Activated CD4-positive, CD25-positive, alpha-beta regulatory T cell (primary cell): ENCODE measurements around the gene TERT.

ENCODE experiments used
- DNase-seq, 4 experiments: peaks; one replicate each; lab custom pipeline; 2025; lab: John Stamatoyannopoulos, UW

The TERT gene

DNA sequence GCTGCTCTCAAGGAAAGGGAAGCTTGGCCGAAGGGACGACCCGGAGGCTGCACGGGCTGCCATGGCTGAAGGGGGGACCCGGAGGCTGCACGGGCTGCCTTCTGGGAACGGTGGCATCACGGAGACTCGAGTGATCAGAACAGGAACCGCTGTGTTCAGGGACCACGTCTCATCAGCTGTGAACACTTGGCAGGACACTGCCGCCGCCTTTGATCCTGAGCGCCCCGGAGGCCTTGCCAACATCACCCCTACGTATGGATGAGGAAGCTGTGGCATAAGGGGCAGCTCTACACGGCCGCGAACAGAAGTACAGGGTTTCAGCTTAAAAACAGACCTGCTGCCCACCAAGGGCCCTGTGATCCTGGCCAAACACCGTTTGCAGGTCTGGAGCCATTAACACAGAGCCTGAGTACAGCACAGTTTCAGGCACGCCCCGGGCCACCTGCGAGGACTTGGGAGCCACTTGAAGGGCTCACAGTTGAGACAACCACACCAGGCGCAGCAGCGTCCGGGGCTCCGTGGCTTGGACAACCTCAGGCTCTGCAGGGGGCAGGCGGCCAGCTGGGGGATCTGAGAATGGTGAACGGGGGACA, 23.9 kb upstream of the TERT start:
- no peak for DNase-seq

GRCh38 chr5:1317921-1318565, 23.2 kb upstream of the TERT start:
- no peak for DNase-seq

DNA sequence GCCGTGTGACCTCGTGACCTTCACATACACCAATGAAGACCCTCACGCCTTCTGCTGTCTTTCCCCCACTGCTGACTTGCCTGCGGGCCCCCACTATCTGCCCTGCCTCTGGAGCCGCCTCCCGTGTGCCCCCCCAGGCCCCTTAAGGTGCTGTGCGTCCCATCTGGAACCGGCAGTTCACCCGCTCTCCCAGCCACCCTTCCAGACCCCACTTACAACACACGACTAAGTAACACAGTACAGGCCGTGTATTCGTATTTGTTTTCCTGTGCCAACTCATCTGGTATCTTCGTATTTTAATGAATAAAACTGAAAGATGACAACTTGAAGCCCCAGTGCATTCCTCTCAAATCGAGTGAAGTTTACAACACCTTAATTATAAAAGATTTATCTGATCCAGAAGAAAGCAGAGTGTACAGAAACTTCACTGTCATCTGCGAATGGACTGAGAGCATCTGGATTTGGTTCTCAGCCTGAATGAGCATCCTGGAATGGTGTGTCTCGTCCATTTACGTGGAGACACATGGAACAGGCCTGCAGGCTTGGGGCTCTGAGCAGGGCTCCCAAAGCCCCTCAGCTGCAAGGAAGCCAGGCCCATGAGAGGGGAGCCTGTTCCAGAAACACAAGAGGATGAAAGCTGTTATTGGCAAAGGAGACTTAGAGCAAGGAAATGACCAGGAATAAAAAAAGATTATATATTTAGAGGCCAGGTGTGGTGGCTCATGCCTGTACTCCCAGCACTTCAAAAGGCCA, 21.9 kb upstream of the TERT start:
- DNase-seq = no peak

DNA sequence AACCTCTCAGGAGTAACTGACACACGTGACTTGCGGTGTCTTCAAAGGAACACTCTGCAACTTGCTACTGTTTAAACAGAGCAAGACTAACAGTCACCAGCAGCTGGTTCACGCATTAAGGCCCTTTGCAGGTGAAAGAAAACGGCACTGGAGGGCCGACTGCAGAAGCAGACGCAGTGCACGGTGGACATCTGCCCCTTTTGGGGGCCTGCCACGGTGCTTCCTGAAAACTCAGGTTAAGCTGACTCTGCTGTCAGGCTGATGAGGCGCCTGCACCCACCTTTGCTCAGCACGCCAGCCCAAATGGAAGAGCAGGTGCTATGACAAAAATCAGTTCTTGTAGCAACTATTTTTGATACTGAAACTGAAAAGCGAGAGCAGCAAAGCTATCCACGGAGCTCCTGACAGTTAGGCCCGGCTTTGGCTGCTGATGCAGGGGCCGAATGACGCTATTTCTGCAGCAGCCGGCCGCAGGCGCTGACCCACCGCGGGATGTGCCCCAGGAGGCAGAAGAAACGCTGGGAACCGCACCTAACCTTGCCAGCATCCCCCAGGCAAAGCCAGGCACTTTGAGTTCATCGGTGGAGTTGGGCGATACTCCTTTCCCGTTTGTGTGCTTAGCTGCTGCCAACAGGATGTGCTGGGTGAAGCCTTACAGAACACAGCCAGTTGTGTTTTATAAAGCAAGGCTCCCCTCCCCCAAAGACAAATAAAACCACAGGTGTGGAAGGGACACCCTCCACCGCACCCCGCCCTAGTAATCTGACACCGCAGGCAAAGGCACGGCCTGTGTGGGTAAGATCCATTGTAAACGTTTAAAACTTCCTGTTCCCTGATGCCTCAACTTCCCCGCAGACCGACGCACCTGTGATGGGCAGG, 21.1 kb upstream of the TERT start:
- peak in 2 of 4 experiments; percentile 13 to 18 for DNase-seq

- no peak for DNase-seq
Measured at GRCh38 chr5:1315018-1315708, 20.3 kb upstream of the TERT start.

DNA sequence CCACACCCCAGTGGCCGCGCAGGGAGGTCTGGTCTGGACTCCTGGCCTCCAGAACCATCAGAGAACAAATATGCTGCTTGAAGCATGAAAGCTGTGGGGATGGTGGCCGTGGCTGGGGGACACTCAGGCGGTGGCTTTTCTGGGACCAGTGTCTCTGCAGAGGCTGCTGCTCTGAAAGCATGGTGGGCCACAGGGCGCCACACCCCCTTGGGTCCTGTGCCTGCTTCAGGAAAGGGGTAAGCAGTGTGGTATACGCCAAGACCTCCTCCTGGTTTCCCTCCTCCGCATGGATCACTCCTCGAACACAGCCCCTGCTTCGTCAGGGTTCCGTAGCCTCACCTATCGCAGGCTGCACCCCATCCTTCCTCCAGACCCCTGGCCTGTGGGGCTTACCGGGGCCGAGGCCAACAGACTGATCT, 19.7 kb upstream of the TERT start:
- no peak for DNase-seq

DNA sequence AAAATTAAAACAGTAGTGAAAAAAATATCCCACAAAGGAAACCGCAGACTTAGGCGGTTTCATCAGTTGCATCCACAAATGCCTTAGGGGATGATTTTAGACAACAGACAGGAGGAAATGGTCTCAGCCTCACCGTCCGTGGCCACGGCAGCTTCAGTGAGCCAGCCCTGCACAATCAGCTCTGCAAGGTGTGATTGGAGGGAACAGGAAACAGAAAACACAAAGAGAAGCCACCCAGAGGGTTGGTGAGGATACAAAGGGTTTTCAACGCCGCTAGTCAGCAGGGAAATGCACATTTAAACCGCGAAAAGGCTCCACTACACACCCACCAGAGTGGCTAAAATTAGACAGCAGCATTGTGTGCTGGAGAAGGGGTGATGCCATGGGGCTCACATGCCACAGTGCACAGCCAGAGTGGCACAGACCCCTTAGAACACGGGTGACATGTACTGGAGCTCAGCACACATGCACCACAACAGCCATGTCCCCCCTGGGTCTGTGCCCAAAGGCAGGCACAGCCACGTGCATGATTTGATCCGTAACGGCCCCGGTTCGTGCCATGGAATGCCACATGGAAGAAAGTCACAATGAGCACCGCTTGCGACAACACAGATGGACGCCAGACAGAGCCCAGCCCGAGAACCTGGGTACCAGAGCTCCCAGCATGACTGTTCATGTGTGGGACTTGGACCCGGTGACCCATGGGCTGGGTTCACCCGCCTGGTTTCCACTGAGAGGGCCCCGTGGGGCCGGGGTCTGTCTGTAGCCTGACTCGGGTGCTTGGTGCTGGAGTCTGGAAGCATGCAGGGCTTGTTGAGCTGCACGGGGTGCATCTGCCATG, 18.3 kb upstream of the TERT start:
- no peak for DNase-seq

GRCh38 chr5:1312206-1312605, 17.3 kb upstream of the TERT start:
- DNase-seq = no peak

- no peak for DNase-seq
Measured at GRCh38 chr5:1311439-1312055, 16.7 kb upstream of the TERT start.

DNA sequence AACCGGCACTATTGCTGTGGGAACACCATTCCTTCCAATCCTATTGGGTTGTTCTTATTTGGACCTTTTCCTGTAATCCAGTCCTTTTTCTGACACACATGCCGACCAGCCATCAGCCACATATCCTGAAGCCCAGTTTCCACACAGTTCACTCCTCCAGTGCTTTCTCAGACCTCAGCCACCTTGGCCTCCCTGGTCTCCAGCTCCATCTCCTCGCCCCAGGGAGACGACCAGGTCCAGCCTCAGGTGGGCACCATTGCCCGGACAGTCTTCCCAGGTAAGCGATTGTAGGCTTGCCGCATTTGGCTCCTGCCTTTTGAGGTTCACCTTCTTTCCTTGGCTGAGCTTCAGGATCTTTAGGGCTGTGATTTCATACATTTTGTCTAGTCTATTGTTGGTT, 15.2 kb upstream of the TERT start:
- DNase-seq = no peak

DNA sequence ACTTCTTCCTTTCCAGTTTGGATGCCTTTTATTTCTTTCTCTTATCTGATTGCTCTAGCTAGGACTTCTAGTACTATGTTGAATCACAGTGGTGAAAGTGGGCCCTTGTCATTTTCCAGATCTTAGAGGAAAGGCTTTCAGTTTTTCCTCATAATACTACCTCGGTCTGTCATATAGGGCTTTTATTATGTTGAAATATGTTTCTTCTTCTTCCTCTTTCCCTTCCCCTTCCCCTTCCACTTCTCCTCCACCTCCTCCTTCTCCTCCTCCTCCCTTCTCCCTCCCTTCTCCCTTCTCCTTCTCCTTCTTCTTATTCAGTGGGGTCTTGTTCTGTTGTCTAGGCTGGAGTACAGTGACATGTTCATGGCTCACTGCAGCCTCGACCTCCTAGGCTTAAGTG, 9.2 kb upstream of the TERT start:
- DNase-seq = no peak

- DNase-seq = no peak
Measured at GRCh38 chr5:1302258-1302657, 7.4 kb upstream of the TERT start.

DNA sequence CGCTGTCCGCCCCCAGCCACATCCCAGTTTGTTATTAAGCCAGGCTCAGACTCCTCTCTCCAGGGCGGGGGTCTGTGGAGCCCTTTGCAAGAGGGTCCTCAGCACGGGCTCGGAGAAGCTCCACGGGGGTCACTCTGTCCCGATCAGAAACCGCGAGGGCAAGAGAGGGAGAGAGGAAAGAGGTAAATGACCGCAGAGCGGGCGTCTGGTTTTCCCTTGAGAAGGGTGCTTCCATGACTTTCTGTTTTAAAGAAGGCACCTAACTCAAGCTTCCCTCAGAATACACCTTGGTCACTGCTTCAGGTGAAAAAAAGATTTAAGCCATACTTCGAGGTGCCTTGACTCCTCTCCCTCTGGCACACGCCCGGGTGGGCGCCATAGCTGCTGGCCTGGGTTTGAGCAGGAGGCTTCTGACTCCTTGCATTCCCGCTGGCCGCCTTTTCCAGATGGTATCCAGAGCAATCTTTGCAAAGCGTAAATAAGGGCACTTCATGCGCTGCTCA, 5.8 kb upstream of the TERT start:
- DNase-seq = no peak

- DNase-seq = no peak
Measured at GRCh38 chr5:1299961-1300360, 5.1 kb upstream of the TERT start.

- no peak for DNase-seq
Measured at GRCh38 chr5:1299511-1299850, 4.6 kb upstream of the TERT start.

DNA sequence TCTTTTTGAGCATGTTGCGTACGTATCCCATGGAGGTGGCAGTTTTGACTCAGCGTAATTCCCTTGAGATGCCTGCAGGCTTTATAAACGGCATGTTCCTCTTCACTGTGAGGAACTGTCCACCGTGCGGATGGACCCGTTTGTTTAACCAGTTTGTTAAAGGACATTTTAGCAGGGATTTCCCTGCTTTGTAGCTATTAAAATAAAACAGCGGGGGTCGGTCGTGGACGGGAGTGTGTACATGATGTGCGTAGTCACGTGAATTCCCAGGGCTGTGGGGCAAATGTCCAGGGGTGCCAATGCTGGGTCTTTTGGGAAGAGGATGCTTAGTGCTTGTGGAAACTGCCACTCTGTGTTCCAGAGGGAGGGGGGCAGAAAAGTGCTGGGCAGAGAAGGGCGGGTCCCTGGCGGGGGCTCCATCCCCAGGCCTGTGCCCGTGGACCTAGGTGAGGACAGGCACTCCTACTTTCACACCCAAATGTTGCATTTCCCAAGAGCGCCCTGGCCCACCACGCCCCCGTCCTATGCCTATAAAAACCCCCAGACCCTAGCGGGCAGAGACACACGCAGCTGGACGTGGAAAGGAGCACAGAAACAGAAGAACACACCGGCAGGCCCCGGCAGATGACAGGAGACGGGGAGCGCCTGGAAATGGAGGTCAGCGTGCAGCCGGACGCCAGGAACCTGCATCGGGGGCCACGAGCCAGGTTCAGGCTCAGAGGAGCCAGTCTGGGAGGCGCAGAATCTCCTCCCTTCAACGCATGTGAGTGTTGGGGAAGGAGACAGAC, 4.0 kb upstream of the TERT start:
- DNase-seq = no peak

- no peak for DNase-seq
Measured at GRCh38 chr5:1298067-1298551, 3.2 kb upstream of the TERT start.

GRCh38 chr5:1297243-1297642, 2.4 kb upstream of the TERT start:
- no peak for DNase-seq

DNA sequence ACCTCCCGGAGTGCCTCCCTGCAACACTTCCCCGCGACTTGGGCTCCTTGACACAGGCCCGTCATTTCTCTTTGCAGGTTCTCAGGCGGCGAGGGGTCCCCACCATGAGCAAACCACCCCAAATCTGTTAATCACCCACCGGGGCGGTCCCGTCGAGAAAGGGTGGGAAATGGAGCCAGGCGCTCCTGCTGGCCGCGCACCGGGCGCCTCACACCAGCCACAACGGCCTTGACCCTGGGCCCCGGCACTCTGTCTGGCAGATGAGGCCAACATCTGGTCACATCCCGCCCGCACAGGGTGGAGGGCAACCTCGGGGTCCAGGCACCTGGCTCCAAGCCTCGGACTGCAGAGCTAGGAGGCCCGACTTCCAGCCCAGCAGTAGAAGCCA, 776 bp upstream of the TERT start:
- no peak for DNase-seq
